ENCODE measurements around the gene ZNHIT6.

DNA sequence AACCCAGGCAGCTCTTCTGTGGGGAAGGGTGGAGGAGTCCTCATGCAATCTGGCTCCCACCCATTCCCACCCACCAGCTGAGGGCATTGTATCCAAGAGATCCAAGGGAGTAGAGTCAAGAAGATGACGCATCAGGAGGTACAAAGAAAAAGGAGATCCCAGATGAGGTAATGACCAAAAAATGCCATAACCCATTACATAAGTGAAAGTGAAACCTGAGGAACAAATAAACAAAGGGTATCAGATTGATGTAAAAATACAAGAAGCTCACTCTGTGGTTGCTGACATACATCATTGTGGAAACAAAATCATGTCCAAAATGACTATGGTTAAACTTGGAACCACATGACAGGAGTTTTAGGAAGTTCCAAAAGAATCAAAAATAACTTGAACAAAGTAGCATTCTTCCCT, 85.2 kb downstream of the ZNHIT6 start:
- no peak for TF ChIP-seq CTCF (IDR thresholded peaks at IDR 0.05 in 4 of 5, conservative IDR thresholded peaks at IDR 0.05 in 1 of 5)
- TF ChIP-seq POLR2A (IDR thresholded peaks at IDR 0.05): no peak

All from gastrocnemius medialis (tissue), 4 donors.